HG03066 (cell line): ENCODE results near the gene ZG16.
"Not testable (repeated sequence)": the region's sequence is repeated elsewhere in the genome, so short reads cannot be mapped to it uniquely, and the experiment has no call there.

Experiments
- ATAC-seq: cut with Tn5 transposase; IDR thresholded peaks from one replicate; pipeline ENCODE4 v1.9.1; 2021; ENCODE audit warnings: low read depth; ENCODE audit not compliant: unreplicated experiment

Gene ZG16

DNA sequence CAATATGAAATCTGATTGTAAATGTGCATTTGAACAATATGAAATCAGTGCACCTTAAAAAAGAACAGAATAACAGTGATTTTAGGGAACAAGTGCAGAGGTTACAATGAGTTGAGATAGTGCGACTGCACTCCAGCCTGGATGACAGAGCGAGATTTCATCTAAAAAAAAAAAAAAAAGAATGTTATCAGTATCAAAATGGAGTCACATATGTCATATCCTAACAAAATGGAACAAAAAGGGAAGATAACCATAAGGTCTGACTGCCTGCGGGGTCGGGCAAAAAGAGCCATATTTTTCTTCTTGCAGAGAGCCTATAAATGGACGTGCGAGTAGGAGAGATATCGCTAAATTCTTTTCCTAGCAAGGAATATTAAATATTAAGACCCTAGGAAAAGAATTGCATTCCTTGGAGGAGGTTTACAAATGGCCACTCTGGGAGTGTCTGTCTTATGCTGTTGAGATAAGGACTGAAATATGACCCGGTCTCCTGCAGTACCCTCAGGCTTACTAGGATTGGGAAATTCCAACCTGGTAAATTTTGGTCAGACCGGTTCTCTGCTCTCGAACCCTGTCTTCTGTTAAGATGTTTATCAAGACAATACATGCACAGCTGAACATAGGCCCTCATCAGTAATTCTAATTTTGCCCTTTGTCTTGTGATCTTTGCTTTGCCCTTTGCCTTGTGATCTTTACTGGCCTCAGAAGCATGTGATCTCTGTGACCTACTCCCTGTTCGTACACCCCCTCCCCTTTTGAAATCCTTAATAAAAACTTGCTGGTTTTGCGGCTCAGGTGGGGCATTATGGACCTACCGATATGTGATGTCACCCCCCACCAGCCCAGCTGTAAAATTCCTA lies 5.3 kb downstream of the ZG16 start:
- ATAC-seq = not testable (repeated sequence)

DNA sequence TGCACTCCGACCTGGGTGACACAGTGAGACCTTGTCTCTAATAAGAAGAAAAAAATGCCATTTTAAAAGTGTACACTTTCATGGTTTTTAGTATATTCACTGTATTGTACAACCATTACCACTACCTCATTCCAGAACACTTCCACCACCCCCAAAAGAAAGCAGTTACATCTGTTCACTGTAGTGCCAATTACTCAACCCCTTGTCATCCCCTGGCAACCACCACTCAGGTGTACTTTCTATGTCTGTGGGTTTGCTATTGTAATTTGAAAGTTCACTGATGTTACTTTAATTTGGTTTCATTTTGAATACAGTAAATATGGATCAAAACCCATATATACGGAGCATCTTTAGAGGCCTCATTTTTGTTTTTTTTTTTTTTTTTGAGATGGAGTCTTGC lies 6.1 kb downstream of the ZG16 start:
- ATAC-seq = no peak

DNA sequence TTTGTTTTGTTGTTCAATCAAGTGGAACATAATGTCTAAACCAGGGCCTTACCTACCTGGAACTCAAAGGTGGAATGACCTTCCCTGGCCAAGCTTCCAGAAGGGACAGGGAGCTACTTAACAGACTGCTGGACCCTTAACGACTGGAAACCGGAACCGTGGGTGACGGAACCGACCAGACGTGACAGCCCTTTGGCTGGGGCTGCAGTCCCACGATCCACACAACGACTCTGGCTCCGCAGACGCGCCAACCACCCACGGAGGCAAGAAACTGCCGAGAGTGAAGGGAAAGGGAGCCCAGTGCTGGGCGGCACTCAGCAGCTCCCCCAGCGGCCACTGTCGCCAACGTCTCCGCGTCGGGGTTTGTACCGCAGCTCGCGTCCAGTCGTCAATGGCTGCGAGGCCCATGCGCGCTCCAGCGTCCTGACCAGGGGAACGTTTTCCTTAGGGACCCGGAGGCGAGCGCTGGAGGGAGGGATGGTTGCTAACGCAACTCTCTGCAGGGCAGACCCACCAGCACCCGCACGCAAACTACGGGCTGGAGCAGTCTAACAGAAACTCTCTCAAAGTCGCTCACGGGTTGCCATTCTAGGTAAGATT lies 6.9 kb downstream of the ZG16 start:
- no peak for ATAC-seq

DNA sequence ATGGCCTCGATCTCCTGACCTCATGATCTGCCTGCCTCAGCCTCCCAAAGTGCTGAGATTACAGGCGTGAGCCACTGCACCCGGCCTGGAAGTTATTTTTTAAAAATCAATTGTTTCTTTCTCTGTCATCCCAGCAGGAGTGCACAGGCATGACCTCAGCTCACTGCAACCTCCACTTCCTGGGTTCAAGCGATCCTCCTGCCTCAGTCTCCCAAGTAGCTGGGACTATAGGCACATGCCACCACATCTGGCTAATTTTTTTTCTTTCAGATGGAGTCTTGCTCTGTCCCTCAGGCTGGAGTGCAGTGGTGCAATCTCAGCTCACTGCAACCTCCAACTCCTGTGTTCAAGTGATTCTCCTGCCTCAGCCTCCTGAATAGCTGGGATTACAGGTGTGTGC lies 9.1 kb downstream of the ZG16 start:
- not testable (repeated sequence) for ATAC-seq

DNA sequence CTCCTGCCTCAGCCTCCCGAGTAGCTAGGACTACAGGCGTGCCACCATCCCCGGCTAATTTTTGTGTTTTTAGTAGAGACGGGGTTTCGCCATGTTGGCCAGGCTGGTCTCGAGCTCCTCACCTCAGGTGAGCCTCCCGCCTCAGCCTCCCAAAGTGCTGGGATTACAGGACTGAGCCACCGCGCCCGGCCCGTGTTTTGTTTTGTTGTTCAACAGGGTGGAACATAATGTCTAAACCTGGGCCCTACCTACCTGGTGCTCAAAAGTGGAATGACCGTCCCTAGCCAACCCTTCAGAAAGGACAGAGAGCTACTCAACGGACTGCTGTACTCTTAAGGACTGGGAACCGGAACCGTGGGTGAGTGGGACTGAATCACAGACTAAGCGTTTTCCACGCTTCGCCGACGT lies 11.7 kb downstream of the ZG16 start:
- ATAC-seq = no peak

DNA sequence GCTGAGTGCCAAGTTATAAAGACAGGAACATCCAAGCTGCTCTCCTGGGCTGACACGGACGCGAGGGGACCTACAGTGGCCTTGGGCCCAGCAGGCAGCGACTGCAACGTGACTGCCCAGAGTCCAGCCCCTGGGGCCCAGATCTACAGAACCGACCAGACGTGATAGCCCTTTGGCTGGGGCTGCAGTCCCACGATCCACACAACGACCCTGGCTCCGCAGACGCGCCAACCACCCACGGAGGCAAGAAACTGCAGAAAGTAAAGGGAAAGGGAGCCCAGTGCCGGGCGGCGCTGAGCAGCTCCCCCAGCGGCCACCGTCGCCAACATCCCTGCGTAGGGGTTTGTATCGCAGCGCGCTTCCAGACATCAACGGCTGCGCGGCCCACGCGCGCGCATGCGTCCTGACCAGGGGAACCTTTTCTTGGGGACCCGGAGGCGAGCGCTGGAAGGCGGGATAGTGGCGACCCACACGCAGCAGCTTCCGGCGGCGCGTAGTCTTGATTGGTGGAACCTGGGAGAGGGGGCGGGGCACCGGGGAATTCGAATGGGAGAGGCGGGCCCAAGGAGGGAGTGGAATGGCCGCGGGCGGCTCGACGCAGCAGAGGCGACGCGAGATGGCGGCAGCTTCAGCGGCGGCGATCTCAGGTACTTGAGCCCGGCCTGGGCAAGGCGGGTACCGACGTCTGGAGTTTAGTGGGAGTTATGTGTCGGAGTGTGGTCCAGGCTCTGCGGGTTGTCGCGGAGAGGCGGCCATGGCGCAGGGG lies 12.3 kb downstream of the ZG16 start, which contains the start of gene KIF22:
Gene KIF22 (plus strand): TSS at position 569 of the 766 bp plus-strand sequence. CDS start 9 bp downstream, at position 578.
- ATAC-seq = peak; percentile 92

DNA sequence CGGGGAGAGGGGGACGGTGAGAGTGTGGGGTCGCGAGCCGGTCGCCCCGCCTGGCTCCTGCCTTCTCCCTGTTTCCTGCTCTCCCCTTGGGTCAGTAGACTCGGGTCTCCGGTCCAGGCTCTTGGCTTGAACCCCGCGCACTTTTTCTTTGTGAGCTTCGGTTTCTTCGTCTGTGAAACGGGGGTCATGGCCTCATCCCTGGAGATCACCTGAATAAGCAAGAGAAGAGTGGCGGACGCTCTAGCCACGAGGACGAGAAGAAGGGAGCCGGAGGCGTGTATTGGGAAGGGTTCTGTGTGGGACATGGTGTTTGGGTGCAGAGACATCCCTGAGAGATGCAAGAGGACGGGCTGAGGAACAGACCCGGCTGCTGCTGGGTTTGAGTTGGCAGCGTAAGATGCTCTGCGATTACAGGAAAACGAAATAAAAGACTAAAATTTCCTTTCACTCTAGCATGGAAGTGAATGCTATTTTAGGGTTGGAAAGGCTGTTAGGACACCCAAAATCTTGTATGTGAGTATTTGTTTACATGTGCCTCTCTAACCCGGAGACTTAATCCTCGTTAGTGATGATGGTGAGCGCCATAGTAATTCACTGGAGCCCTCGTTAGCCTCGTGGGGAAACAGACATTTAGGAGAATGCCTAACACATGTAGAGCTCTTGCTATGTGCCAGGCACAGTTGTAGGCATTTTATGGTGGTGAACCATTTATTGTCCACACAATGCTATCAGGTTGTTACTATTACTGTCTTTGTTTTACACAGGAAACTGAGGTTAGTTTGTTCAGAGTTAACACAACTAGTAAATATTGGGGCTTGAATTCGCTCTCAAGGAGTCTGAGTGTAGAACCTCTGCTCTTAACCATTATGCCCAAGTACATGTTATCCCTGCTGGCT lies 13.1 kb downstream of the ZG16 start:
- no peak for ATAC-seq

DNA sequence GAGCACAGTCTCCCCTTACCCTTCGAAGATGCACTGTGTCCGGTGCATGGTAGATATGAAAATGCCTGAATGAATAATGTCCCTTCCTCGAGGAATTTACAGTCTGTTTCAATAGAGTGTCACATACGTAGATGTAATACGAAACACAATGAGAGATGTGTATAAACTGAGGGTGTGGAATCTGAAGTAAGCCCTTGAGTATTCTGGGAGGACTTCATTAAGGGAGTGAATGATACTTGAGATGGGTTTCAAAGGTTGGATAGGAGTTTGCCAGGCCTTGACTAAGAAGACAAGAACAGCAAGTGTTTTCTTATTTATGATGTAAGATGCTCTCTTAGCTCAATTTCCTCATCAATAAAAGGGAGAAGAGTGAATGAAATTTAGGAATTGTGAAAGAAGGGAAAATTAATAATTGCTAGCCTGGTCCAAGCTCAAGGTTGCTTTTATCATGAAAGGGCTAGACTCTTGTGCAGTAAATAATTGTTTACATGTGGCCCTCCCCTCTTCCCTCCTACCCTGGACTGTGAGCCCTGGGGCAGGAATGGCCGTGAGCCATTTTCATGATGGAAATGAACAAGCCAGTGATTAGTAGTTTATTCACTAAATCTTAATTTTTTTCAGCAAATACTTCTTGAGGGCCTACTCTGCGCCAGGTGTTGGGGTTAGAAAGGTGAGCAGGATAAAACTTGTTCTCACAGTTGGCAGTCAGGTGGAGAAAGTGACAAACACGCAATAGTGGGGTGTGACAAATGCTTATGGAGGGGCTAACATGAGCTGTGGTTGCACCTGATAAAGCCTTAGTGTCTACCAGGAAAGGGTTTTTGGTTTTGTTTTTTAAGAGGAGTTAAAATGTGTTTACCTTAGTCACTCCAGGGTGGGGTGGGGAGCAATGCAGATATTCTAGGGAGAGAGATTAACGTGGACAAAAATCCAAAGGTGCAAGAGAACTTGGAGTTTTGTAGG lies 14.1 kb downstream of the ZG16 start:
- no peak for ATAC-seq

DNA sequence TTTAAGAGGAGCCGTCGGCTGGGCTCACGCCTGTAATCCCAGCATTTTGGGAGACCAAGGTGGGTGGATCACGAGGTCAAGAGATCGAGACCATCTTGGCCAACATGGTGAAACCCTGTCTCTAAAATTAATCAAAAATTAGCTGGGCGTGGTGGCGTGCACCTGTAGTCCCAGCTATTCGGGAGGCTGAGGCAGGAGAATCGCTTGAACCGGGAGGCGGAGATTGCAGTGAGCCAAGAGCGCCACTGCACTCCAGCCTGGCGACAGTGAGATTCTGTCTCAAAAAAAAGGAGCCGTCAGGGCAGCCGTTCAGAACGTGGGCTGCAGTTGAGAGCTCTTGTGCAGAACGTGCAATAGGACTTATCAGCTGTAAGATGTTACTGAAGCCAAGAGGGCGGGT lies 15.1 kb downstream of the ZG16 start:
- not testable (repeated sequence) for ATAC-seq

DNA sequence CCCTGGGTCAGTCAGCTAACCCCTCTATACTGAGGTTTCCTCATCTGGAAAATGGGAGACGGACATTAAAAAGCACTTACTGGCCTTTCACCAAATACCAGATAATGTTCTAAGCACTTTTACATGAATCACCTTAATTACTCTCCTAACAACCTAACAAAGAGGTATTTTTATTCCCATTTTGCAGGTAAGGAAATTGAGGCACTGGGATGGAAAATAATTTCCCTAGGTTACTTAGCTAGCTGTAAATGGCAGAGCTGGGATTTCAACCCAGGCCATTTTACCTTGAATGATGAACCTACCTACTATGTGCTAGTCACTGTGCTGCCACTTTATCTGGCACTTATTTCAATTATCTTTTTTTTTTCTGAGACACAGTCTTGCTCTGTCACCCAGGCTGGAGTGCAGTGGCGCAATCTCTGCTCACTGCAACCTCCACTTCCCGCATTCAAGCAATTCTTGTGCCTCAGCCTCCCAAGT lies 16.2 kb downstream of the ZG16 start:
- ATAC-seq = no peak

DNA sequence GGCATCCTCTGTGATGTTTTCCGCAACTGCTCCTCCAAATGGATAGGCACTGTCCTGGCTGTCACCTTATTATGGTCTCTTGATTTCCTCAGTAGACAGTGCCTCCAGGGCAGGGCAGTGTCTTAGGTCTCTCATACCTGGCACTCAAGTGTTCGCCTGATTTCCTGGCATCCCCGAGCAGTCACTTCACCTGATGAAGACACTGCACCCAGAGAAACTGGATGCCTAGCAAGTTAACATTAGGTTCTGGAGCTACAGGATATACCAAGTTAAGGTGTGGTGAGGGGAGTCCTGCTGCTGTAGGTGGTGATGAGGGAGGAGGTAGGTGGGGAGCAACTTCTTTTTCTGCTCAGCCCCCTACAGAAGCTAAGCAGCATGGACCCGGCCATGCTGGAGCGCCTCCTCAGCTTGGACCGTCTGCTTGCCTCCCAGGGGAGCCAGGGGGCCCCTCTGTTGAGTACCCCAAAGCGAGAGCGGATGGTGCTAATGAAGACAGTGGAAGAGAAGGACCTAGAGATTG lies 24.4 kb downstream of the ZG16 start:
- ATAC-seq = no peak

DNA sequence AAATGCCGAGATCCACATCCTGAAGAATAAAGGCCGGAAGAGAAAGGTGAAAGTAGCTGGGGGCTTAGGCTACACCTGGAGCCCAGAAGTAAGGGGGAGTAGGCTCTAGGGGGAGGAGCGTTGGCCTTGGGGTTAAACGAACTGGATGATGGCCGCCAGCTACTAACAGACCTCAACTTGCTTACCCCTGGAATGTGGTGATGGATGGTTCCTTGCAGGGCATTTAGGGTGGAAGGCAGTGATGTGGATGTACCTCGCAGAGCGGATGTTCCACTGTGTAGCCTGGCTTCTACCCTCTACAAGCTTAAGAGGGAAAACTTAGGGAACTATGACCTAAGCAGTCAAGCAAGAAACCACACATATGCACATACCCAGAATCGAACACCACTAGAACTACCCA lies 26.0 kb downstream of the ZG16 start:
- ATAC-seq = no peak

DNA sequence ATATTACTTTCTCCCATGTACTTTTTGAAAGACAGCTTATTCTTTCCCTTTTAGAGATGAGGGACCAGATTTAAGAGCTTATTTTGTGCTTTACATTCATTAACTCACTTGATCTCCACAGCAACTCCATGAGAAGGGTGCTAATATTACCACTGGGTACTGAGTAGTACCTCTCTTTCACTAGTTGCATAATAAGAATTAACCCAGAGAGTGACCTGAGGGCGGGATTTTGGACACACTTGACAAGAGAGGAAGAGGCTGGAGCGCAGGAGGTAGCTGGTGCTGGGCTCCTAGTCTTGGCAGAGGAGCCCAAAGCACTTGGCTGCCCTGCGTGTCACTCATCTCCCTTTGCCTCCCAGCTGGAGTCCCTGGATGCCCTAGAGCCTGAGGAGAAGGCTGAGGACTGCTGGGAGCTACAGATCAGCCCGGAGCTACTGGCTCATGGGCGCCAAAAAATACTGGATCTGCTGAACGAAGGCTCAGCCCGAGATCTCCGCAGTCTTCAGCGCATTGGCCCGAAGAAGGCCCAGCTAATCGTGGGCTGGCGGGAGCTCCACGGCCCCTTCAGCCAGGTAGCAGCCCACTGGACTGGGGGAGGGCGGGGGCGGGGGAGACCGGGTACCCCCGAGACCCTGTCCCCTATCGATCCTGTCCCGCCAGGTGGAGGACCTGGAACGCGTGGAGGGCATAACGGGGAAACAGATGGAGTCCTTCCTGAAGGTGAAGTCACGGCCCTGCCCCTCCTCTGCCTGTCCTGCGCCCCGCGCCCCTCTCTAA lies 26.6 kb downstream of the ZG16 start:
- ATAC-seq = no peak

DNA sequence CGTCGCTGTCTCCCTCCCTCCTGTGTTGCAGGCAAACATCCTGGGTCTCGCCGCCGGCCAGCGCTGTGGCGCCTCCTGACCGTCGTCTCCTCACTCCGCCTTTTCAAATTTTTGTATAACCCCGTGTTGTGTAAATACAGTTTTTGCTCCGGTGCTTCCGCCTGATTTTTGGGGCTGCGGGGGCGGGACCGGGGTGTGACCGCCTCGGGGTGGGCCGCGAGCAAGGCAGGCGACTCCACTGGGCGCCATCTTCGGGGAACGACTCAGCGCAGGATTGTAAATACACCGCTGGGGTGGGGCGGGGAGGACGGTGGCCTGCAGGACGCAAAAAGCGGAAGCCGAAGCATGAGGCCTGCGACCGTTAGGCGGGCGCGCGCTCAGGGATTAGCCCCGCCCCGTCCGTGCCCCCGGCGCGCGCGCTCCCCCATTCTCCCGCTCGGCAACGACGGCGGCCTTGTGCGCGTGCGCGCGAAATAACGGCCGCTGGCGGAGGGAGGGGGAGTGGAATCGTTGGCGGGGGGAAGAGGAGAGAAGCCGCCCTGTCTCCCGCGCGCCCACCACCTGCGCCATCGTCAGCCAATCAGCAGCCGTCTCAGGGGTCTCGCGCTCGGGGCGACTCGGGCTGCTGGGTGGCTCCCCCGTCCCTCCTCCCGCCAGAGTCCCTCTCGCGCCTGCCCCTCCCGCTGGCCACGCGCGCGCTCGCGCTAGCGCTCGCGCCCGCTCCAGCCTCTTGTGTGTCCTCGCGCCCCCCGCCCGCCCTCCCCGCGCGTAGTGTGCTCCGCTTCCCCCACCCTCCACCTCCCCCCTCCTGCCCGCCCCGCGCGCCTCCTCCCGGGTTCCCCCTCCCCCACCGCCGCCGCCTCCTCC lies 27.4 kb downstream of the ZG16 start:
- peak; percentile 63 for ATAC-seq

DNA sequence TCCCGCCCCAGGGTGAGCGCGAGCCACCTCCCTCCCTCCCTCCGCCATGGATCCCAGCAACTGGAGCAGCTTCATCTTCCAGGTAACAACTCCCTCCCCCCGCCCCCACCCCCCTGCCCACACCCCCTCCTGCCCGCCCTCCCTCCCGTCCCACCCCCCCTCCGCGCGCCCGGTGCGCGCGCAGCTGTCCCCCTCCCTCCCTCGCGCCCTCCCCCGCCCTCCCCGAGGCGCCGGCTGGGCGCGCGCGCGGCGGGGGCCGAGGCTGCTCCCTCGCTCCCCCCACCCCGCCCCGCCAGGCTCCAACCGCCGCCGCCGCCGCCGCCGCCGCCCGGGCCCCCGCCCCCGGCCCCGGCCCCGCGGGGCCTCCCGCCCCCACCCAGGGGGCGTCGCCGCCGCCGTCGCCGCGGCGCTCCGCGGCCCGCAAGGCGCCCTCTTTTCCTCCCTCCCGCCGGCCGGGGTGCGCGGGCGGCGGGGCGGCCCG lies 28.1 kb downstream of the ZG16 start, which contains the start of gene MAZ:
Gene MAZ (plus strand): TSS at position 431 of the 481 bp plus-strand sequence. CDS start 173 bp downstream, outside the sequence.
- ATAC-seq = no peak

DNA sequence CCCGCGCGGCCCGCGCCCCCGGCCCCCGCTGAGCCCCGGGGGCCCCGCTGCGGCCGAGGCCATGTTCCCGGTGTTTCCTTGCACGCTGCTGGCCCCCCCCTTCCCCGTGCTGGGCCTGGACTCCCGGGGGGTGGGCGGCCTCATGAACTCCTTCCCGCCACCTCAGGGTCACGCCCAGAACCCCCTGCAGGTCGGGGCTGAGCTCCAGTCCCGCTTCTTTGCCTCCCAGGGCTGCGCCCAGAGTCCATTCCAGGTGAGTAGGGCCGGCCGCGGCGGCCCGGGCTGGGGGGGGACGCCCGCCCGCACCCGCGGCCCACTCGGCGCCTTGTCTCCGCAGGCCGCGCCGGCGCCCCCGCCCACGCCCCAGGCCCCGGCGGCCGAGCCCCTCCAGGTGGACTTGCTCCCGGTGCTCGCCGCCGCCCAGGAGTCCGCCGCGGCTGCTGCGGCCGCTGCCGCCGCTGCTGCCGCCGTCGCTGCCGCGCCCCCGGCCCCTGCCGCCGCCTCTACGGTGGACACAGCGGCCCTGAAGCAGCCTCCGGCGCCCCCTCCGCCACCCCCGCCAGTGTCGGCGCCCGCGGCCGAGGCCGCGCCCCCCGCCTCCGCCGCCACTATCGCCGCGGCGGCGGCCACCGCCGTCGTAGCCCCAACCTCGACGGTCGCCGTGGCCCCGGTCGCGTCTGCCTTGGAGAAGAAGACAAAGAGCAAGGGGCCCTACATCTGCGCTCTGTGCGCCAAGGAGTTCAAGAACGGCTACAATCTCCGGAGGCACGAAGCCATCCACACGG lies 28.8 kb downstream of the ZG16 start:
- ATAC-seq = no peak
